SW480 (cell line): ENCODE data around the gene REEP2.
"Not testable (repeated sequence)": the region's sequence is repeated elsewhere in the genome, so short reads cannot be mapped to it uniquely, and the experiment has no call there.

Source experiments
- DNase-seq: peaks from one replicate; pipeline ENCODE4 v3.0.0-alpha.2; 2016; ENCODE audit warnings: low spot score

The REEP2 gene

DNA sequence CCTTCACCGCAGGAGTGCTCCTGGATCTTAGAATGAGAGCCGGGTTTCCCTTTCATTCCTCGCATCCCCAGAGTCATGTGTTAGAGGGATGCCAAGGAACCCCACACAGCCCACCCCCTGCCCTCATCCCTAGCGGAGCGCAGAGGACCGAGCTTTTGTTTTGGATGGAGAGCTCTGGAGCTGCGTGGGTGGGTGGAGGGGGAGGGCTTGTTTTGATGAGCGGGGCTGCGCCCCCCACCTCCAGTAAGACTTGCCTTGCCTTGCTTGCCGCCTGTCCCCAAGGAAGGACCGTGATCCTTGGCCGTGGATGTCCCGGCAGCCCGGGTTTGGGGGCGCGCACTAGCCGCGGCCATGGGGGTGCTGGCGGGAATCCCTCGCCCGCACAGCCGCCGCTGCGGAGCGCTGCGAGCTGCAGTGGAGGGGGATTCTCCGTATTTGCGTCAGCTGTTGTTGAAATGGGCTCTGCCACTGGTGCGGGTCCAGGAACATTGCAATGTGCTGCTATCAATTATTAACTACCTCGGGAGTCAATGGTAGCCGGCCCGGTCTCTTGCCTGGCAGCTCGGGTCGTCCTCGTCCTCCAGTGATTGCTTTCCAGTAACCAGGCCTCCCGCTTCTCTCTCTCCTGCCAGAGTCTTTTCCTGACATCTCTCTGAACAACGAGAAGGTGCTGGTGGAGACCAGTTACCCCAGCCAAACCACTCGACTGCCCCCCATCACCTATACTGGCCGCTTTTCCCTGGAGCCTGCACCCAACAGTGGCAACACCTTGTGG, 27.5 kb downstream of the REEP2 start:
- peak; percentile 50 for DNase-seq

- peak; percentile 39 for DNase-seq
Measured at GRCh38 chr5:138466900-138467710, 28.2 kb downstream of the REEP2 start.

DNA sequence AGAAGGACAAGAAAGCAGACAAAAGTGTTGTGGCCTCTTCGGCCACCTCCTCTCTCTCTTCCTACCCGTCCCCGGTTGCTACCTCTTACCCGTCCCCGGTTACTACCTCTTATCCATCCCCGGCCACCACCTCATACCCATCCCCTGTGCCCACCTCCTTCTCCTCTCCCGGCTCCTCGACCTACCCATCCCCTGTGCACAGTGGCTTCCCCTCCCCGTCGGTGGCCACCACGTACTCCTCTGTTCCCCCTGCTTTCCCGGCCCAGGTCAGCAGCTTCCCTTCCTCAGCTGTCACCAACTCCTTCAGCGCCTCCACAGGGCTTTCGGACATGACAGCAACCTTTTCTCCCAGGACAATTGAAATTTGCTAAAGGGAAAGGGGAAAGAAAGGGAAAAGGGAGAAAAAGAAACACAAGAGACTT, 28.9 kb downstream of the REEP2 start:
- DNase-seq = no peak

- DNase-seq = peak; percentile 57
Measured at GRCh38 chr5:138468133-138468965, 29.5 kb downstream of the REEP2 start.

DNA sequence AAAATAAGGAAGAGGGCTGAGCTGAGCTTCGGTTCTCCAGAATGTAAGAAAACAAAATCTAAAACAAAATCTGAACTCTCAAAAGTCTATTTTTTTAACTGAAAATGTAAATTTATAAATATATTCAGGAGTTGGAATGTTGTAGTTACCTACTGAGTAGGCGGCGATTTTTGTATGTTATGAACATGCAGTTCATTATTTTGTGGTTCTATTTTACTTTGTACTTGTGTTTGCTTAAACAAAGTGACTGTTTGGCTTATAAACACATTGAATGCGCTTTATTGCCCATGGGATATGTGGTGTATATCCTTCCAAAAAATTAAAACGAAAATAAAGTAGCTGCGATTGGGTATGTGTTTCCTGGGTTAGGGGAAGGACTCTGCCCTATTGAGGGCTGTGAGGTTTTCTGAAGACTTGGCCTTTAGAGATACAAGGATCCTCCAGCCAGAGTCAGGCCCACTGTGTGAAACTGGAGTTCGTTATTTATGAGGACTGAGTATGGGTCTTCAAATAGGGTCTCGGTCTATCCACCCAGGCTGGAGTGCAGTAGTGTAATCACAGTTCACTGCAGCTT, 30.2 kb downstream of the REEP2 start:
- peak; percentile 50 for DNase-seq

- DNase-seq = peak; percentile 90
Measured at GRCh38 chr5:138469540-138470321, 30.9 kb downstream of the REEP2 start.

- DNase-seq = peak; percentile 92
Measured at GRCh38 chr5:138470322-138471051, 31.6 kb downstream of the REEP2 start.

DNA sequence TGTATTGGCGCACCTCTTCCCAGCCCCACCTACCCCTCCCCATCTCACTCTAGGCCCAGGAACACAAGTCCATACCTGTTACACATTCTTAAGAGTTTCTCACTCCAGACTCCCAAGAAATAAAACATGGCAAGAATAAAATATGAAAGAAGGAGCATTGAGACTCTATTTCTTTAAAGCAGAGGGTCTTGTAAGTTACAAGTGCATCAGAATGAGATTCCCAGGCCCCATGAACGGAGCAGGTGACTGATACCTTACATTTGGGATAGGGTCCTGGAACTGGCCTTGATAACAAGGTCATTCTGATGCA, 32.1 kb downstream of the REEP2 start:
- DNase-seq = no peak

DNA sequence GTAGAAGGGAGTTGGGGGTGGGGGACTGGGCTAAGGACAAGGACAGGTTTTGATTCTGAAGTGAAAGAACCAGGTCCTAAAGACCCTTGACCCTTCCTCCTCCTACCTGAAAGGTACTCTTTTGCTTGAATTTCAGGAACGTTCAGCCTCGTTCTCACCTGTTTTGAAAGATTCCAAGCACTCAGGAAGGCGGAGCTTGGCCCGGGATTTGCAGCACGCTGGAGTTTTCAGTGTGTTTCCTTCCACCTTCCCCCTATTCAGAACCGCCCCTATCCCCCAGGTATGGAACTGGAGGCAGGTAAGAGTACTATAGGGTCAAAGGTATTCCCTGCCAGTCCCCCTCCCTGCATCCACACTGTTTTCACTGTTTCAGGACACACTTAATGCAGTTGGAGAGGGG, 33.5 kb downstream of the REEP2 start:
- DNase-seq = no peak

GRCh38 chr5:138473151-138473550, 34.3 kb downstream of the REEP2 start:
- DNase-seq = not testable (repeated sequence)

DNA sequence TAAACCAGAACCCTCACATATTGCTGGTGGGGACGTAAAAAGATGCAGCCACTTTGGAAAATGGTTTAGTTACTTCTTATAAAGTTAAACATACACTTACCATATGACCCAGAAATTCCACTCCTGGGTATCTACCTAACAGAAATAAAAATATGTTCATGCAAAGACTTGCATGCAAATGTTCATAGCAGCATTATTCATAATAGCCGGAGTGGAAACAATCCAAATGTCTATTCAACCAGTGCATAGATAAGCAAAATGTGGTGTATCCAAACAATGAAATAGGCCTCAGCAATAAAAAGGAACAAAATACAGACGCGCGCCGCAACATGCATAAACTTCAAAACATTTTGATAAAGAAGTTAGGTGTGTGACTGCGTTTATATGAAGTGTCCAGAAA, 38.1 kb downstream of the REEP2 start:
- no peak for DNase-seq

DNA sequence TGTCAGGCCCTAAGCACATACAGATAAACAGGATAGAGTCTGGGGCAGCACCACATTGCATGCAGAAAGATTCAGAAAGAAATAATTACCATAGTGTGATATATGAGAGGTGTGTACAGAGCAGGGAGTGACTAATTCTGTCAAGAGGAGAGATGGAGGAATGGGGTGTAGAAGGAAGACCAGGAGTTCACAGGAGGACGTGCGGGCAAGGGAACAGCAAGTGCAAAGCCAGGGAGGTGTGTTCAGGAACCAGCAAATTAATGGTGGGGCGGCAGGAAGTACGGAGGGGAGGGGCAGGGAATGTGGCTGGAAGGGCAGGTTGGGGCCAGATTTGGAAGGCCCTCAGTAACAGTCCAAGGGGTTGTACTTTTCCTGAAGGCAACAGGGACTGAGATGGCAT, 43.8 kb downstream of the REEP2 start:
- DNase-seq = no peak

DNA sequence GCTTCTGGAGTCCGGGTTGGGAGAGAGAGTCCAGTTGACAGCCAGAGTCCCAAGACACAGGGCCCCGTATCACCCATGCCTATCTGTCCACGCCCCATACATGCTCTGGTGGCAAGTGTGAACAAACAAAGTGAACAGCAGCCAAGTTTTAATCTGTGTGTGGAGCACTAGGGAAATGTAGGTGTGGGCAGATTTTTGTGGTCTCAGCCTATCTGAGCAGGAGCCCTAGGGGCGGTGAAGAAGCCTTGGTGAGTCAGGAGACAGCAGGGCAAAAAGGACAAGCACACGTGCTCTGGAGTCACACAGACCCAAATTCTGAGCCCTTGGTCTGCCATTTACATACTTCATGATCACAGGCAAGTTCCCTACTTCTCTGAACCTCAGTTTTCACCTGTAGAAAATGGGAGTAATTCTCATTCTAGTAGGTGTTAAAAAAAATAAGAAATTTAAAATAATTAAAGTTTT, 49.7 kb downstream of the REEP2 start:
- peak; percentile 83 for DNase-seq

DNA sequence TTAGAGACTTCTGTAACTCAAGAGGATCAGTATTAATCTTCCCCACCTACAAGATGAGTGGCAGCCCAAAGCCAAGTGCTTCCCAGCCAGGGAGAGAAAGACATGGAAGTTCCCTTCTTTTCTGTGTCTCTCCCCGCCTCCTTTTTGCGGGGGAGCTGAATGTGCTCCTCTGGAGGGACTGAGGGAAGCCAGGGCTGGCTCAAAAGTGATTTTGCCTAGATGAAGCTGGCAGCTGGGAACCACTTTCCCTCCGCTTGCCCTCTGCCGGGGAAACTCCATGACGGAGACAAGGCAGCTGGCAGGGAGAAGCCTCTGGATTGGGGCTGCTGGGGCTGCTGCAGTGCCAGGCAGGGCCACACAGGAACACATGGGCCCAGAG, 50.8 kb downstream of the REEP2 start:
- DNase-seq = no peak

GRCh38 chr5:138490648-138491283, 51.9 kb downstream of the REEP2 start:
- no peak for DNase-seq

DNA sequence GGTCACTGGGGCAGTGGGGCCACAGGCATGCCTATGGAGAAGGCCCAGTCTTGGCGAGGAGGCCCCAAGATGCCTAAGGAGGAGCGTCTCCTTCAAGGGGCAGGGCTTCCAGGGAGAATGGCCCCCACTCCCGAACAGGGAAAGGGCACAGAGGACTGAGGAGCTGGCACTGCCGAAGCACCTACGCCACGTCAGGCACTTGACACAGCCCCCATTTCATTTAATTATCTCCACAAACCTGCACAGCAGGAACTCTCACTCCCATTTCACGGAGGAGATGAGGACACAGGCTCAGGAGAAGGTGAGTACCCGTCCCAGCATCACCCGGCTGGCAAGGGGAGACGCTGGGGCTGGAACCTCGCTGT, 52.4 kb downstream of the REEP2 start:
- no peak for DNase-seq

DNA sequence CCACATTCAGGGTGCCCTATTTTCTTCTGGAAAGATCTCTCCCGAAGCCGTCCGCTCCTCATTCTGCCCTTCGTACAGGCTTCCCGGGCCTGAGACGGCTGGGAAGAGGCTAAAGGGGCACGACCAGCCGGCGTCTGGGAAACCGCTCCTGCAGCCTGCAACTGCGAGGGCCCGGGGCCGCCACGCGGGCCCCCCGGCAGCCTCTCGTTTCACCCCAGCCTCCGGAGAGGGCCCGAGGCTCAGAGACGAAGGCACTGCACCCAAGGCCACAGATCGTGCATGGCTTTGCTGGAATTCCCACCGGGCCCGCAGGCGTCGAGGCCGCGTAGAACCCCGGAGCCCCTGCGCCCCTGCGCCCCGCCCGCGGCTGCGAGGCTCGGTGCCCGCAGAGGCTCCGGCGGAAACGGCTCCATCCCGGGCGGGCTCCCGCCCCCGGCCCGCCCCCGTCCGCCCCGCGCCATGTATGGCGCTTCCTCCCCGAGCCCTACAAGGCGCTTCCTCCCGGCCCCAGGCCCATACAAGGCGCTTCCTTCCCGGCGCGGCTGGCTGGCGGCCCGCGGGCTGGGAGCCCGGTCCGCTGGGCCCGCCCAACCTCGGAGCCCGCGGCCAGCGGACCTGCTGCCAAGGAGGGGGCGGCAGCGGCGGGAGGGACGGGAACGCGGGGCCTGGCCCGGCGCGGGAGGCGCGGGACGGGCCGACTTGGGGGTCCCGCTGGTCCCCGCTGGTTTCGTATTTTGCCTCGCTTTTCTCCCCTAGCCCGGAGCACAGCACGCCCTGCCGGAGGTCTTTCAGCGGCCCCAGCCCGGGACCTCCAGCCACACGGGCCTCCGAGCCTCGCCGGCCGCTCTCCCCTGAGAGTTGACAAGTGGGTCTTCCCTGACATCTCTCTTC, 53.1 kb downstream of the REEP2 start:
- peak; percentile 87 for DNase-seq

GRCh38 chr5:138492560-138493045, 53.7 kb downstream of the REEP2 start:
- no peak for DNase-seq

- no peak for DNase-seq
Measured at GRCh38 chr5:138495351-138495750, 56.5 kb downstream of the REEP2 start.
